Stomach (tissue), 4 donors: ENCODE measurements around the gene SFMBT1.

Experiments used
- CTCF ChIP-seq, 7 experiments: fragments of 450-650 bp in 4 of 7; fragments of 200-600 bp in 3 of 7; sonication (generic) in 3 of 7; IDR thresholded peaks; one replicate each; pipeline ENCODE4 v1.5.1; 2016 to 2019; ENCODE audit warnings: antibody characterized with exemption in 7 of 7, control low read depth in 2 of 7, mild to moderate bottlenecking in 1 of 7
- POLR2A ChIP-seq, 4 donors: fragments of 450-650 bp; IDR thresholded peaks; one replicate each; pipeline ENCODE4 v1.6.1; 2016; ENCODE audit warnings: antibody characterized with exemption in 4 of 4, control low read depth in 2 of 4, mild to moderate bottlenecking in 1 of 4, moderate library complexity in 1 of 4
- POLR2AphosphoS5 ChIP-seq, 3 donors: sonication (generic); formaldehyde crosslinking; IDR thresholded peaks; one replicate each; pipeline ENCODE4 v1.6.1; 2016; ENCODE audit warnings: antibody characterized with exemption in 3 of 3

- TF ChIP-seq CTCF (IDR thresholded peaks at IDR 0.05) = no peak
- no peak for TF ChIP-seq POLR2A (IDR thresholded peaks at IDR 0.05)
- TF ChIP-seq POLR2AphosphoS5 (IDR thresholded peaks at IDR 0.05) = no peak
Observed at GRCh38 chr3:53005338-53005737, 40.5 kb downstream of the SFMBT1 start.
